NCI-H526 (cell line): ENCODE data around the gene EMC6.

Experiments used
- DNase-seq, 2 experiments: peaks; one replicate each; lab custom pipeline; 2025; lab: John Stamatoyannopoulos, UW

EMC6 gene

GRCh38 chr17:3708366-3708765 is 39.8 kb downstream of the EMC6 start:
- no peak for DNase-seq

DNA sequence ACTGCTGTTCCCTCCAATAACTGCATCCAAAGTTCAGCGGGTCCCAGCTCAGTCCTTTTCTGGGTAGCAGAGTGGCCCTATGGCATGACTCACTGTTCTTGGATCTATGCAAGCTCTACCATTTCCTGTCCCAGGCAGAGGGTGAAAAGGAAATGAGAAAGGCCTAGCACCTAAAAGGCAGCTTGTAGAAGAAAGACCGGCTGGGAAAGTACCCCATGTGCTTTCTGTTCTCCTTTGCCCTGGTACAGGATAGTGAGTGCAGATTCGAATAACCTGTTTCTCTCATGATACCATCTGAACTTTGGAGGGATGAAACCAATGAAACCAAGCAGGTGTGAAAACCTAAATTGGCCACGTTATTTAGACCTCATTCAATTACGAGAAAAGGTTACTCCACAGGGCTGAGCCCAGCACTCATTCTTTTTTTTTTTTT is 42.4 kb downstream of the EMC6 start:
- DNase-seq = no peak

DNA sequence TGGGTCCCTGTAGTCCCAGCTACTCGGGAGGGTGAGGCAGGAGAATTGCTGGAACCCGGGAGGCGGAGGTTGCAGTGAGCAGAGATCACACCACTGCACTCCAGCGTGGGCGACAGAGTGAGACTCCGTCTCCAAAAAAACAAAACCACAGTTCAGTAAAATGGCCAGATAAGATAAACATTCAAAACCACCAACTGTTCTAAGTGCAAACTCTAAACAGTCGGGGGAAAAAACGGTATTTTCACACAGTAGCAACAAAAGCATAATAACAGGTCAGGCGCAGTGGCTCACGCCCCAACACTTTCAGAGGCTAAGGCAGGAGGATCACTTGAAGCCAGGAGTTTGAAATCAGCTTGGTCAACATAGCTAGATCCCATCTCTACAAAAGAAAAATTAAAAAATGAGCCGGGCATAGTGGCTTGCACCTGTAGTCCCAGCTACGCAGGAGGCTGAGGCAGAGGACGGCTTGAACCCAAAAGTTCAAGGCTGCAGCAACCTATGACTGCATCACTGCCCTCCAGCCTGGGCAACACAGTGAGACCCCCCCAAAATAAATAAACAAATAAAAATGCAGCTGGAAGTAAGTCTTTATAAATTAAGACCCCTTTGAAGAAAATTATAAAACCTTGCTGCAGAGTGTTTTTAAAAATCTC is 44.3 kb downstream of the EMC6 start:
- DNase-seq = no peak

- DNase-seq = no peak
These were observed 46.7 kb downstream of the EMC6 start for GRCh38 chr17:3715296-3715695.

GRCh38 chr17:3718201-3718600 is 49.6 kb downstream of the EMC6 start:
- DNase-seq = no peak

DNA sequence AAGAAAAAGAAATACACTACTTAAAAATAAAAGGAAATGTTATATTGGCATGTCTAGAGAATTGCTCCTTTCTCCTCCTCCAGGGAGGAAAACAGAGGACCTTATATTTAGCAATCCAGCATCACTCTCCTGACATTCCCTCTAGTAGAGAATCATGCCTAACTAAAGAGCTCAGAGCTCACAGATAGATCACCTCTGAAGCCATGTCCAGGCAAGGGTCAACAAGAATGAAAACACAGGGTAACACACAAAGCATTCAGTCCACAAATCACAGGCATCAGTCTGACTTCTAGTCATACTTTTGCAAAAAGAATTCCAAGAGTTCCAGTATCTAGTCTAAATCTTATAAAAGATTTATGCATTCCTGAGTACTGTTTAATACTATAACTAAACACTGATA is 50.7 kb downstream of the EMC6 start:
- DNase-seq = no peak
